A673 (cell line): ENCODE measurements around the gene TBPL1. TPM values are rescaled to one million over a fixed set of nuclear protein-coding genes. Genes with fewer than 3 reads are reported as not detected.

Experiments
- BruUV-seq: library from RNA; stranded (reverse); fragments of 400-500 nt; replicated peaks from 2 replicates; lab custom pipeline; 2021; lab: Mats Ljungman, UMichigan
- CTCF ChIA-PET: fragments of 300-600 bp; sonication (Branson Sonifier 250); formaldehyde crosslinking; loops from one replicate; lab custom pipeline; 2022; ENCODE audit warnings: antibody characterized with exemption; lab: Charles Lee
- POLR2A ChIA-PET: fragments of 300-600 bp; sonication (Branson Sonifier 250); formaldehyde crosslinking; loops from one replicate; lab custom pipeline; 2022; ENCODE audit warnings: antibody characterized with exemption; ENCODE audit not compliant: low non-redundant PET; lab: Charles Lee
- DNase-seq: peaks from one replicate; pipeline ENCODE4 v3.0.0-alpha.2; 2015; ENCODE audit warnings: low spot score
- H3K27ac ChIP-seq: fragments of 200-600 bp; sonication (generic); 2 replicates; pipeline ENCODE4 v1.5.1; 2016; ENCODE audit warnings: mixed run types, low read depth, mild to moderate bottlenecking, mixed read lengths, antibody characterized with exemption, low read length; ENCODE audit not compliant: poor library complexity, severe bottlenecking
- H3K27me3 ChIP-seq: fragments of 200-600 bp; sonication (generic); replicated peaks from 2 replicates; pipeline ENCODE4 v1.6.1; 2017; ENCODE audit warnings: mixed run types, low read depth, mild to moderate bottlenecking, mixed read lengths, antibody characterized with exemption, low read length; ENCODE audit not compliant: insufficient read depth, poor library complexity
- H3K36me3 ChIP-seq: fragments of 200-600 bp; sonication (generic); 2 replicates; pipeline ENCODE4 v1.6.1; 2016; ENCODE audit warnings: mixed run types, mild to moderate bottlenecking, mixed read lengths, antibody characterized with exemption, low read length; ENCODE audit not compliant: insufficient read depth, poor library complexity, severe bottlenecking
- H3K4me1 ChIP-seq: fragments of 200-600 bp; sonication (generic); 2 replicates; pipeline ENCODE4 v1.6.1; 2017; ENCODE audit warnings: mixed run types, mild to moderate bottlenecking, mixed read lengths, antibody characterized with exemption, low read length; ENCODE audit not compliant: insufficient read depth, poor library complexity, severe bottlenecking
- H3K4me3 ChIP-seq: fragments of 200-600 bp; sonication (generic); 2 replicates; pipeline ENCODE4 v1.5.1; 2016; ENCODE audit warnings: low read depth, mixed run types, mild to moderate bottlenecking, mixed read lengths, low read length; ENCODE audit not compliant: poor library complexity, severe bottlenecking
- H3K9me3 ChIP-seq: fragments of 200-600 bp; sonication (generic); 2 replicates; pipeline ENCODE4 v1.6.1; 2016; ENCODE audit warnings: mixed run types, low read depth, mild to moderate bottlenecking, mixed read lengths, antibody characterized with exemption, low read length; ENCODE audit not compliant: poor library complexity, severe bottlenecking
- EZH2 ChIP-seq: fragments of 200-600 bp; sonication (generic); IDR thresholded peaks from 2 replicates; pipeline ENCODE4 v1.6.1; 2017; ENCODE audit warnings: borderline replicate concordance, low read depth, mild to moderate bottlenecking, mixed read lengths, antibody characterized with exemption, low read length; ENCODE audit not compliant: poor library complexity, severe bottlenecking
- intact Hi-C: fragments of 100-400 bp; cut with micrococcal nuclease; formaldehyde crosslinking; loops from one replicate; pipeline ENCODE4 v1.10.0; 2022; ENCODE audit not compliant: unreplicated experiment
- total RNA-seq: library from RNA; stranded (reverse); gene quantifications from 2 replicates; pipeline ENCODE4 v1.2.3, GENCODE V29; 2021
- TF ChIP-seq, protein P1 (sequence below): fragments of 300-800, 200-600 bp; sonication (generic); conservative IDR thresholded peaks from 2 replicates; pipeline ENCODE4 v1.5.1; 2017; ENCODE audit warnings: low read depth, mild to moderate bottlenecking, antibody characterized with exemption, low read length, moderate library complexity, mixed read lengths

Gene TBPL1
- total RNA-seq, 1 experiment from 2014 or later = 46.3 TPM

DNA sequence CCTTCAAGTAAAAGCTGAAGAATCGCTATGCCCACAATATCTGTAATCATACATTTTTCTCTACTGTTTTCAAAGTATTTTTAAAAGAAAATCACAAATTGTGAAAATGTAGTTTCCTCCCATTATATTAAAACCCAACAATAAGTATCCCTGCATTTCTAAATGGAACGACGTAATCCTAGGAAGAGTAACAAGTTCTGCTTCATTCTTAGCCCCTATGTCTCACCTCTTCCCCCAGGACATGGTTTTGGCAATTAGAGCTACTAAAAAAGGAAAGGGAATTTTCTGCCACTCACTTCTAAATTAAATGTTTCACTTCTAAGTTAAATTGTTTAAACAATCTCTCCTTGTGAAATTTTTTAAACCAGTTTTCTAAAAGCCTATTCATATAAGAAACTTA is 47.4 kb downstream of the TBPL1 start:
- POLR2A ChIA-PET = no interaction called here
- CTCF ChIA-PET = no interaction called here
- no peaks in the 10 kb centered on the region for H3K9me3 ChIP-seq
- intact Hi-C loops = no loop called here
- H3K4me1 ChIP-seq = no peaks in the 10 kb centered on the region
- no peak overlapping the region for H3K4me3 ChIP-seq
- no peak overlapping the region for H3K27ac ChIP-seq
- peaks cover 3% of the 10 kb centered on the region for H3K27me3 ChIP-seq
- TF ChIP-seq, protein P1, sequence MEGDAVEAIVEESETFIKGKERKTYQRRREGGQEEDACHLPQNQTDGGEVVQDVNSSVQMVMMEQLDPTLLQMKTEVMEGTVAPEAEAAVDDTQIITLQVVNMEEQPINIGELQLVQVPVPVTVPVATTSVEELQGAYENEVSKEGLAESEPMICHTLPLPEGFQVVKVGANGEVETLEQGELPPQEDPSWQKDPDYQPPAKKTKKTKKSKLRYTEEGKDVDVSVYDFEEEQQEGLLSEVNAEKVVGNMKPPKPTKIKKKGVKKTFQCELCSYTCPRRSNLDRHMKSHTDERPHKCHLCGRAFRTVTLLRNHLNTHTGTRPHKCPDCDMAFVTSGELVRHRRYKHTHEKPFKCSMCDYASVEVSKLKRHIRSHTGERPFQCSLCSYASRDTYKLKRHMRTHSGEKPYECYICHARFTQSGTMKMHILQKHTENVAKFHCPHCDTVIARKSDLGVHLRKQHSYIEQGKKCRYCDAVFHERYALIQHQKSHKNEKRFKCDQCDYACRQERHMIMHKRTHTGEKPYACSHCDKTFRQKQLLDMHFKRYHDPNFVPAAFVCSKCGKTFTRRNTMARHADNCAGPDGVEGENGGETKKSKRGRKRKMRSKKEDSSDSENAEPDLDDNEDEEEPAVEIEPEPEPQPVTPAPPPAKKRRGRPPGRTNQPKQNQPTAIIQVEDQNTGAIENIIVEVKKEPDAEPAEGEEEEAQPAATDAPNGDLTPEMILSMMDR = no peak
- no peak for TF ChIP-seq EZH2
- no peak for DNase-seq
- no peaks in the 10 kb centered on the region for H3K36me3 ChIP-seq
- BruUV-seq = no TSS peak

DNA sequence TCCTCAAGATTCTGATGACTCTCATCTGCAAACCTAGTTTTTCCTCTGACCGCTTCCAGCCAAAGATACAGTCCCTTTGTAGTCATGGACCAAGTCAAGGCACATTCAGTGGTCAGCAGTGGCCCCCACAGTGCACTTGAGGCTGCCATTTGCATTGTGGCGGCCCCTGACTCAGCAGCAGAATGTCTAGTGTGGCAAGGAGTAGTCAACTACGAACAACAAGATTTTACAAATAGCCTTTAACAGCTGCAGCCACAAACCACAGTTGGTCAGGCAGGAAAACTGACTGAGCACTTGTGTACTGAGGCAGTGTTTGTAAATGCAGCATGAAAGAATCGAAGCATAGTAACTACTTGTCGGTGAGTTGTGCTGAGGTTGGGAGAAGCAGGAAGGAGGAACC is 49.8 kb downstream of the TBPL1 start:
- no peak overlapping the region for H3K27ac ChIP-seq
- intact Hi-C loops = no loop called here
- no peak for TF ChIP-seq EZH2
- TF ChIP-seq, protein P1 = no peak
- ChIA-PET CTCF (no interaction called here), POLR2A (no interaction called here)
- BruUV-seq = no TSS peak
- H3K4me1 ChIP-seq = no peaks in the 10 kb centered on the region
- H3K27me3 ChIP-seq = peaks cover 3% of the 10 kb centered on the region
- H3K4me3 ChIP-seq = no peak overlapping the region
- no peaks in the 10 kb centered on the region for H3K9me3 ChIP-seq
- H3K36me3 ChIP-seq = no peaks in the 10 kb centered on the region
- no peak for DNase-seq

DNA sequence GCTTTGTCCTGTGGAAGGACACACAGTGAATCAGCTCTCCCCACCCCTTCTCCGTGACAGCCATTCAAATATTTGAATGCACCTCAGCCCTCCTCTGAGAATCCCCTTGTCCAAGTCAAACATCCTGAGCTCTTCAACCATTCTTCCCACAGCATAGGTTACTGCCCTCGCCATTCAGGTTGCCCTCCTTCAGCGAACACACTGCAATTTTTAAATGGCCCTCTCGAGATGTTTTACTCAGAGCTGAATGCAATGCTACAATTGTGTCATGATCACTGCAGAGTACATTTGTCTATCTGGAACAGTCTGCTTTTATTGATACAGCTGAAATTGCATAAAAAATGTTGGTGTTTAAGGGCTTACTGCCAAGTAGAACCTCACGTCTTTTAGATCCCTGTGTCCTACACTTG is 50.5 kb downstream of the TBPL1 start:
- TF ChIP-seq, protein P1 = no peak
- TF ChIP-seq EZH2 = no peak
- peaks cover 3% of the 10 kb centered on the region for H3K27me3 ChIP-seq
- POLR2A ChIA-PET = no interaction called here
- BruUV-seq = no TSS peak
- H3K4me1 ChIP-seq = no peaks in the 10 kb centered on the region
- intact Hi-C loops = no loop called here
- H3K36me3 ChIP-seq = no peaks in the 10 kb centered on the region
- no peak overlapping the region for H3K27ac ChIP-seq
- no peaks in the 10 kb centered on the region for H3K9me3 ChIP-seq
- CTCF ChIA-PET = no interaction called here
- no peak overlapping the region for H3K4me3 ChIP-seq
- DNase-seq = no peak
